ENCODE measurements around the gene PON1.

The PON1 gene

DNA sequence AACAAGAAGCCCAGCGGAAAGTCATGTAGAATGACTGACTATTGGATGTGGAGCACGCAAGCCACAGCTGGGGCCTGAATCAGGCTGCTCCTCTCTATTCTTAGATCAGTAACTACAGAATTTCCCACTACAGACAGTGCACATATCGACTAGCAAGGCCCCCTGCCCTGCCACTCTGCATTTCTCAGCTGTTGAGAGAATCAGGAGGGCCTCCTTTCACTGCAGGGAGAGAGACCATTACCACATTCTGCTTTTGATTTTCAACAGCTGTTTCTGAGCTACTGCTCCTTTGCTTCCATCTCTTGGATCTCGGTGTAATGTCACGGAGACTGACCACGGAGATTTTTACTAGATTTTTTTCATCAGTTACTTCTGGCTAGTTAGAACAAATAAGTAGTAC is 73.8 kb downstream of the PON1 start:
- no peak for DNase-seq
